ENCODE data around the gene EP400. TPM values are rescaled to one million over a fixed set of nuclear protein-coding genes. Genes with fewer than 3 reads are reported as not detected.

Gene EP400
- total and polyA plus RNA-seq, 9 of the 15 experiments (the other 6 are each of a cell fraction or from before 2014, with no cell fraction given): 4.5 to 58.0 (median 7.0) TPM

DNA sequence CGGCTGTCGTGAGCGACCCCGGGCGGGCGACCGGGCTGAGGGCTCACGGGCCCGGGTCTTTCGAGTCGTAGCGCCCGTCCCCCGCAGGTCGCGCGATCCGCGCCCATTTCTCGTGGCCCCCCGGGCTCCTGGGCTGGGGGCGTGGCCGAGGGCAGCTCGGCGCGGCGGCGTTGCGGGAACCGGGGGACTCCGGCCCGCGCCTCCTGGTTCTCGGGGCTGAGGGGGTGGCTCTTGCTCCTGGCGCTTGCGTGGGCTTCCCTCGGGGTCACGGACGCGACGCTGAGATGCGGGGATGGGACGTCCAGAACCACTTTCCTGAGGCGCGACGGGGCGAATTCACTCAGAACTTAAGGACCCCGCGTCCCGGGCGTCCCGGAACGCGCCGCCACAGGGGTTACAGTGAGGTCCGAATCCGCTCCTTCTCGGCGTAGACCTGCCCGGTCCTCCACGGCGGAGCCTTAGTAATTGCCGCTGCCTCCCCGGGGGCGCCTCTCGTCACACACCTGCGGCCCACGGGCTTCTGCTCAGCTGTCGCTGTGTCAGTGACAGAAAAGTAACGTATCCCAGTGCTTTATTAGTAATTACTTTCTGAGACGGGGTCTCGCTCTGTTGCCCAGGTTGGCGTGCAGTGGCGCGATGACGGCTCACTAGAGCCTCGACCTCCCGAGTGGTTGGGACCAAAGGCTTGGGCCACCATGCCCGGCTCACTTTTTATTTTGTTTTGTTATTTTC lies 606 bp downstream of the EP400 start (continued):
- TF ChIP-seq, protein P1, sequence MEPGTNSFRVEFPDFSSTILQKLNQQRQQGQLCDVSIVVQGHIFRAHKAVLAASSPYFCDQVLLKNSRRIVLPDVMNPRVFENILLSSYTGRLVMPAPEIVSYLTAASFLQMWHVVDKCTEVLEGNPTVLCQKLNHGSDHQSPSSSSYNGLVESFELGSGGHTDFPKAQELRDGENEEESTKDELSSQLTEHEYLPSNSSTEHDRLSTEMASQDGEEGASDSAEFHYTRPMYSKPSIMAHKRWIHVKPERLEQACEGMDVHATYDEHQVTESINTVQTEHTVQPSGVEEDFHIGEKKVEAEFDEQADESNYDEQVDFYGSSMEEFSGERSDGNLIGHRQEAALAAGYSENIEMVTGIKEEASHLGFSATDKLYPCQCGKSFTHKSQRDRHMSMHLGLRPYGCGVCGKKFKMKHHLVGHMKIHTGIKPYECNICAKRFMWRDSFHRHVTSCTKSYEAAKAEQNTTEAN (CRISPR knock-in tag; IDR thresholded peaks at IDR 0.05): 0 out of 2 replicates have a peak, but pooled peaks have one; percentile 41
- TF ChIP-seq, protein P2, sequence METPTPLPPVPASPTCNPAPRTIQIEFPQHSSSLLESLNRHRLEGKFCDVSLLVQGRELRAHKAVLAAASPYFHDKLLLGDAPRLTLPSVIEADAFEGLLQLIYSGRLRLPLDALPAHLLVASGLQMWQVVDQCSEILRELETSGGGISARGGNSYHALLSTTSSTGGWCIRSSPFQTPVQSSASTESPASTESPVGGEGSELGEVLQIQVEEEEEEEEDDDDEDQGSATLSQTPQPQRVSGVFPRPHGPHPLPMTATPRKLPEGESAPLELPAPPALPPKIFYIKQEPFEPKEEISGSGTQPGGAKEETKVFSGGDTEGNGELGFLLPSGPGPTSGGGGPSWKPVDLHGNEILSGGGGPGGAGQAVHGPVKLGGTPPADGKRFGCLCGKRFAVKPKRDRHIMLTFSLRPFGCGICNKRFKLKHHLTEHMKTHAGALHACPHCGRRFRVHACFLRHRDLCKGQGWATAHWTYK (CRISPR knock-in tag; IDR thresholded peaks at IDR 0.05): no peak
- TF ChIP-seq, protein P3, sequence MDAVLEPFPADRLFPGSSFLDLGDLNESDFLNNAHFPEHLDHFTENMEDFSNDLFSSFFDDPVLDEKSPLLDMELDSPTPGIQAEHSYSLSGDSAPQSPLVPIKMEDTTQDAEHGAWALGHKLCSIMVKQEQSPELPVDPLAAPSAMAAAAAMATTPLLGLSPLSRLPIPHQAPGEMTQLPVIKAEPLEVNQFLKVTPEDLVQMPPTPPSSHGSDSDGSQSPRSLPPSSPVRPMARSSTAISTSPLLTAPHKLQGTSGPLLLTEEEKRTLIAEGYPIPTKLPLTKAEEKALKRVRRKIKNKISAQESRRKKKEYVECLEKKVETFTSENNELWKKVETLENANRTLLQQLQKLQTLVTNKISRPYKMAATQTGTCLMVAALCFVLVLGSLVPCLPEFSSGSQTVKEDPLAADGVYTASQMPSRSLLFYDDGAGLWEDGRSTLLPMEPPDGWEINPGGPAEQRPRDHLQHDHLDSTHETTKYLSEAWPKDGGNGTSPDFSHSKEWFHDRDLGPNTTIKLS (IDR thresholded peaks at IDR 0.05; ENCODE audit: borderline replicate concordance, low read depth): no peak; the same call in 1 of the 2 replicates
- TF ChIP-seq ZNF175 (CRISPR knock-in tag; IDR thresholded peaks at IDR 0.05; ENCODE audit: low read depth): no peak
- no peak for TF ChIP-seq GTF2F1 (IDR thresholded peaks at IDR 0.05; ENCODE audit: low read depth, low read length)
- TF ChIP-seq MTA1 (IDR thresholded peaks at IDR 0.05; ENCODE audit: borderline replicate concordance): no peak
- TF ChIP-seq JUND (IDR thresholded peaks at IDR 0.05; ENCODE audit: borderline replicate concordance, low read depth, low read length): no peak
- TF ChIP-seq JUND (tag; IDR thresholded peaks at IDR 0.05; ENCODE audit: borderline replicate concordance, low read depth, low read length): no peak
- TF ChIP-seq TFAM (CRISPR knock-in tag; conservative IDR thresholded peaks at IDR 0.05): no peak
- no peak for TF ChIP-seq IFI16 (CRISPR knock-in tag; IDR thresholded peaks at IDR 0.05)
- TF ChIP-seq SP1 (CRISPR knock-in tag; IDR thresholded peaks at IDR 0.05): no peak
- no peak for TF ChIP-seq ZNF124 (CRISPR knock-in tag; IDR thresholded peaks at IDR 0.05)
- TF ChIP-seq, protein P4, sequence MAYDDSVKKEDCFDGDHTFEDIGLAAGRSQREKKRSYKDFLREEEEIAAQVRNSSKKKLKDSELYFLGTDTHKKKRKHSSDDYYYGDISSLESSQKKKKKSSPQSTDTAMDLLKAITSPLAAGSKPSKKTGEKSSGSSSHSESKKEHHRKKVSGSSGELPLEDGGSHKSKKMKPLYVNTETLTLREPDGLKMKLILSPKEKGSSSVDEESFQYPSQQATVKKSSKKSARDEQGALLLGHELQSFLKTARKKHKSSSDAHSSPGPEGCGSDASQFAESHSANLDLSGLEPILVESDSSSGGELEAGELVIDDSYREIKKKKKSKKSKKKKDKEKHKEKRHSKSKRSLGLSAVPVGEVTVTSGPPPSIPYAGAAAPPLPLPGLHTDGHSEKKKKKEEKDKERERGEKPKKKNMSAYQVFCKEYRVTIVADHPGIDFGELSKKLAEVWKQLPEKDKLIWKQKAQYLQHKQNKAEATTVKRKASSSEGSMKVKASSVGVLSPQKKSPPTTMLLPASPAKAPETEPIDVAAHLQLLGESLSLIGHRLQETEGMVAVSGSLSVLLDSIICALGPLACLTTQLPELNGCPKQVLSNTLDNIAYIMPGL (CRISPR knock-in tag; IDR thresholded peaks at IDR 0.05): no peak
- TF ChIP-seq CHD1 (IDR thresholded peaks at IDR 0.05; ENCODE audit: low read length): peak; percentile 86
- TF ChIP-seq EWSR1 (IDR thresholded peaks at IDR 0.05; ENCODE audit: borderline replicate concordance, low read depth, partially characterized antibody): no peak
- TF ChIP-seq, protein P5, sequence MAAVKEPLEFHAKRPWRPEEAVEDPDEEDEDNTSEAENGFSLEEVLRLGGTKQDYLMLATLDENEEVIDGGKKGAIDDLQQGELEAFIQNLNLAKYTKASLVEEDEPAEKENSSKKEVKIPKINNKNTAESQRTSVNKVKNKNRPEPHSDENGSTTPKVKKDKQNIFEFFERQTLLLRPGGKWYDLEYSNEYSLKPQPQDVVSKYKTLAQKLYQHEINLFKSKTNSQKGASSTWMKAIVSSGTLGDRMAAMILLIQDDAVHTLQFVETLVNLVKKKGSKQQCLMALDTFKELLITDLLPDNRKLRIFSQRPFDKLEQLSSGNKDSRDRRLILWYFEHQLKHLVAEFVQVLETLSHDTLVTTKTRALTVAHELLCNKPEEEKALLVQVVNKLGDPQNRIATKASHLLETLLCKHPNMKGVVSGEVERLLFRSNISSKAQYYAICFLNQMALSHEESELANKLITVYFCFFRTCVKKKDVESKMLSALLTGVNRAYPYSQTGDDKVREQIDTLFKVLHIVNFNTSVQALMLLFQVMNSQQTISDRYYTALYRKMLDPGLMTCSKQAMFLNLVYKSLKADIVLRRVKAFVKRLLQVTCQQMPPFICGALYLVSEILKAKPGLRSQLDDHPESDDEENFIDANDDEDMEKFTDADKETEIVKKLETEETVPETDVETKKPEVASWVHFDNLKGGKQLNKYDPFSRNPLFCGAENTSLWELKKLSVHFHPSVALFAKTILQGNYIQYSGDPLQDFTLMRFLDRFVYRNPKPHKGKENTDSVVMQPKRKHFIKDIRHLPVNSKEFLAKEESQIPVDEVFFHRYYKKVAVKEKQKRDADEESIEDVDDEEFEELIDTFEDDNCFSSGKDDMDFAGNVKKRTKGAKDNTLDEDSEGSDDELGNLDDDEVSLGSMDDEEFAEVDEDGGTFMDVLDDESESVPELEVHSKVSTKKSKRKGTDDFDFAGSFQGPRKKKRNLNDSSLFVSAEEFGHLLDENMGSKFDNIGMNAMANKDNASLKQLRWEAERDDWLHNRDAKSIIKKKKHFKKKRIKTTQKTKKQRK (IDR thresholded peaks at IDR 0.05; ENCODE audit: borderline replicate concordance, low read depth, low read length): no peak
- no peak for TF ChIP-seq TSC22D4 (tag; IDR thresholded peaks at IDR 0.05)
- TF ChIP-seq ZFX (CRISPR knock-in tag; IDR thresholded peaks at IDR 0.05): peak; percentile 53; the same call in 1 of the 2 replicates
